Stimulated activated CD4-positive, alpha-beta T cell treated with anti-CD3 and anti-CD28 coated beads, TNF-alpha, amount 100 ng/mL, for 24 hours (primary cell): ENCODE measurements around the gene PTPRT.

Source experiments
- DNase-seq, 3 experiments: peaks; one replicate each; pipeline ENCODE4 v3.0.0-alpha.2; 2020; ENCODE audit warnings: low read depth in 3 of 3

PTPRT gene

DNA sequence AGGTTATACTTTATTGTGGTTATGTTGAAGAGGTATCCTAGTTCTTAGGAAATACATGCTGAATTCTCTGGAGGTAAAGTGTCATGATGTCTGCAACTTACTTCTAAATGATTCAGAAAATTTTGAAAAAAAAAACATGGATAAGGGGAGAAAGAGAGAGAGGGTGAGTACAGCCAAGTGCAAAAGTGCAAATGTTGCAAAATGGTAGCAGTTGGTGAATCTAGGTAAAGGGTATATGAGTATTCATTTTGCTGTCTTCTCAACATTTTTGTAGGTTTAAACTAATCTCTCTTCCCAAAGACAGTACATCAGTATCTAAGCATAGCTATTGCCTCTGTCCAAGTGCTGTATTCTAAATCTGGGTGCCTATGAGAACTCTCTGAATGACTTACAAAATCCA lies 992.1 kb downstream of the PTPRT start:
- no peak for DNase-seq

DNA sequence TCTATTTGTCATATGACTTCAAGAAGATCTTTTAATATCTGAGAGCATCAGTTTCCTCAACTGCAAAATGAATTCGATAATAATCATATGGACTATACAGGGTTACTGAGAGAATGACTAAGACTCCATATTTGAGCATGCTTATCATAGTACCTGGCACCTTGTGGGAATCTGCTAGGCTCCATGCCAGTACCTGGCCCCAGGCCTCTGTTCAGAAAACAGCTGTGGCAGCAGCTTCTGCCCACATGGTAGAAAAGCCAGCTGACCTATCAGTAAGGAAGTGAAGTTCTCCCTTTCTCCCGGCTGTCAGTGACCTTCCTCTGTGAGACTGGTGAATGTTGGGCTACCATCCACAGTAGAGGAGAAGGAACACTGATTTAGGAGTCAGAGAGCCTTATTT lies 996.6 kb downstream of the PTPRT start:
- DNase-seq, result no peak

DNA sequence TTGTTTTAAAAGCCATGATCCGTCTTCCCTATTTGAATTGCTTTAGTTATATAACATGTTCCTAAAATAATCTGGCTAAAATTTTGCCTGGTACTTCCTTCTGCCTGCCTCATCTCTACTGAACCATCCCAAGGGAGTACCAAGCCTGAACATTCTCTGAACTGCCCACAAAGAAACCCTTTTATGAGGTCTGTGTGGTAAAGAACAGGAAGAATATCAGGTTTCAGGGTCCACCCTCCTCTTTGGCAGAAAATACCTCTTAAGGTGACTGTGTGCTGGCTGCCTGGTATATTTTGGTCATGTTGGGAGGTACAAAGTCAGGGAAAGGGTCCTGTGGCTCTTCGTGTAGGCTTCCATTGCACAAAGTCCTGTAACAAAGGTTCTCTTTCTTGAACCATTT lies 997.4 kb downstream of the PTPRT start:
- no peak for DNase-seq

DNA sequence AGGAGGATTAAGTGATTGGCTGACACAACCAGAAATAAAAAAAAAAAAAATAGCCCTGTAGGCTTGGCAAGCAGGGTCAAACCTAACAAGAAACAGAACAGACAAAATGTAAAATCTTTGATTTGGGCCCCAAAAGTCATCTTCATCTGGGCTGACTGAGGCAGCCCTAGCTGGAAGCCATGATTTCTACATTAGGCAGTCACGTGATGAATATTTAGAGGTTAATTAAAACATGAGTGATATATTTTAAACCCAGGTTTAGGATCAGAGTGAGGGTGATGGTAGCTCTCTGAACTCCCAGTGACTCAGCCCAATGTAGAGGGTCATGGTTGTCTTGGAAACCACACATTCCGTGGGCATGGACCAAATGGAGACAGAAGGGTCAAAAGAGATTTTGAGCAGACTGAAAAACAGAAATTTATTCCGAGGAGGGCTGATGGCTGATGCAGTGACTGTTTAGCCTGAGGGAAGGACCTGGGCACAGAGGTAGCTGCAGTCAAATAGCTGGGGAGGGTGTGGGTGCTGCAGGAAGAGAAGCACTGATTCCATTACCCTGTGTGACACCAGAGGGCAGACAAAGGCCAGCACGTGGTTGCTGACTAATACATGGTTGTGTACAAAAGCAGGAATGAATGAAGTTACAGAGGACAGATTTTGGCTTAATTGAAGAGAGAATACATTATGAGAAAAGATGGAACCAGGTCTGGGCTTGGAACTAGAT lies 998.4 kb downstream of the PTPRT start:
- no peak for DNase-seq

DNA sequence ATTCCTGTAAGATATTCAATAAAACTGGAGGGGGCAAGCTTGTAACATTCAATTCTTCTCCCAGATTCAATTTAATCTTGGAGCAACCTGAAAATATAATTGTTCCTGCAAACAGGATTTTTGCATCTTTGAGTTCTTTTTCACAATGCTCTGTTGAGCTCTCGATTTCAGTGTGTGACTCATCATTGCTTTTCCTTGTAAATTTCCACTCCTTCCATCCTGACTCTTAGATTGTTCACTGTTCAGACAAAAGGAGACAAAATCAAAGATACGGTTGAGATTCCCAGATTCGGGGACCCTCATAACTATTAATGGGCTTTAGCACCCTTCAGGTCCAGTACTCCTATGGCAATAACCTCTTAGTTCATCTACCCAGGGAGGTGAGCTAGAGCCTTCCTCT lies 999.6 kb downstream of the PTPRT start:
- no peak for DNase-seq

DNA sequence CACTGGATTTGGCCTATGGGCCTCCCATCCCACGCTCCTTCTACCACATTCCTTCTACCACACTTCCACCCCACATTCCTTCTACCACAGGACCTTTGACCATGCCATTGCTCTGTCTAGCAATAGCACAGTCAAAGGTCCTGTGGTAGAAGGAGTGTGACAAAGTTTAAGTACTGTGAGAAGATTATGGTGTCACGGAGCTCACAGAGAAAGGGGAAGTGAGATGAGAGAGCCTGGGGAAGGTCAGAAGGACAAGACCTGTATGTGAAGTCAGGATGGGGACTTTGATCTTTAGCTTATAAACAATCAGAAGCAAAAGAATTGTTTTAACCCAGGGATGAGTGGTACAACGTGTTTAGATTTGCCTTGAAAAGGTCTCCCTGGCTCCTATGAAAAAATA lies 1003.4 kb downstream of the PTPRT start:
- DNase-seq, result no peak

DNA sequence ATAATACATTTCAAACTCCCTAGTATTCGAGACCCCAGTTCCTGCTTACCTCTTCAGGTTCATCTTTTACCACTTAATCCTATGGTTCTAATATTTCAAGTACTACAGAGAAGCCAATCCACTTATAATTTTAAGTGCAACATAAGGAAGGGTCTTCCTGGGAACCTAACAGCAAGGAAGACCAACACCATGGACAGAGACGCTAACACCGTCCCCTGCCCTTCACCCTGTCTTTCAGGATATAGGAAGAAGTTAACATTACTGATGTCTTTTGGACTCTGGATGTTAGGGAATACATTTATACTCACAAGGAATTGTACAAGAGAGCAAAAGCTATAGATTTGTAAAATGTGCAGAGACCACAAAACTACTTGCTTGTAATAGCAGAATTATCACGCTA lies 1006.6 kb downstream of the PTPRT start:
- DNase-seq, result no peak

DNA sequence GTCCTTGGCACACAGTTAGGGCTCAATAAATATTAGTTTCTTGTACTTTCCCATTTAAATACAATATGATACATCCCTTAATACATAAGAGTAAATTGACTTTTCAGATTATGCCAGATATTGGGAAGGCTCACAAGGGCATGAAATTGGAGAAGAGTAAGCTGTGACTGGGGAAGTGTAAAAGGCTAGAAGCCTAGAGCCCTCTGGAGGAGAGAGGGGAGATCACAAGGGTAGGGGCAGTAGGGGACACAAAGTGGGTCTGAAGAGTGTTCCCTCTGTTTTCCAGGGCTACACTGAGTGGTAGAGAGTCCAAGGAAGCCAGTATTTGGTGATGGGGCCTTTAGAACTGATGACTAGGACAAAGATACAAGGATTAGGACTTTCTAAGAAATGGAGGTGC lies 1008.6 kb downstream of the PTPRT start:
- DNase-seq, result no peak

DNA sequence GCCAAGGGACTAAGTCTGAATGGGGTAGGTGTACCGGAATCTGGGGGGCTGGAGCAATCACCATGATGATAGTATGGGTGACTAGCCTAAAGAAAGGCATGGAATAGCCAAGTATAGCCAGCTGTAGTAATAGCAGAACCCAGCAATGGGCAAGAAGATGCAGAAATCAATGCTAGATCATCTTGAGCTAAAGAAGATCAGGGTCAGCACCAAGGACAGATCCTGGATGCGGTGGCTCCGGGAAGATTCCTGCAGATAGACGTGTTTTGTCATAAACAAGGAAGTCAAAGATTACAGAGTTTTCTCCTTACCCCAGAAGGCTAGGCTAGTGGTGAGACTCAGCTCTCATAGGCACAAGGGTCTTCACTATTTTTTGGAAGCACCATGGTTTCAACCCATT lies 1009.9 kb downstream of the PTPRT start:
- DNase-seq, result no peak

DNA sequence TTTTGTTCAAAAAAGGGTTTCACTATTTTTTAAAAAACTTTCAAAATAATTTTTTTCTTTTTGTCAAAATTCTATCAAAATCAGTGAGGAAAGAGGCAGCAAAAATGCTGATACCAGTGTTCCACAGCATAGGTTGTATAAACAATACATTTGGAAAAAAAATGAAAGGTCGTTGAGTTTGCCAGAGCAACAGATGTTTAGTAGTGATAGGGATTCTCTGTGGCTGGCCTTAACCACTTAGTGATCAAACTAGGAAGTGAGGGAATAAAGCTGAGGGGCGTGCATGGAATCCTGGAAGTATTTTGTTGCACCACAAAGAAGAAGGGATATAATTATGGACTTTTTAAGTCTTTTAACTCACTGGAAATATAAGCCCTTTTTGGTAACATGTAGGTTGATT lies 1016.3 kb downstream of the PTPRT start:
- no peak for DNase-seq

DNA sequence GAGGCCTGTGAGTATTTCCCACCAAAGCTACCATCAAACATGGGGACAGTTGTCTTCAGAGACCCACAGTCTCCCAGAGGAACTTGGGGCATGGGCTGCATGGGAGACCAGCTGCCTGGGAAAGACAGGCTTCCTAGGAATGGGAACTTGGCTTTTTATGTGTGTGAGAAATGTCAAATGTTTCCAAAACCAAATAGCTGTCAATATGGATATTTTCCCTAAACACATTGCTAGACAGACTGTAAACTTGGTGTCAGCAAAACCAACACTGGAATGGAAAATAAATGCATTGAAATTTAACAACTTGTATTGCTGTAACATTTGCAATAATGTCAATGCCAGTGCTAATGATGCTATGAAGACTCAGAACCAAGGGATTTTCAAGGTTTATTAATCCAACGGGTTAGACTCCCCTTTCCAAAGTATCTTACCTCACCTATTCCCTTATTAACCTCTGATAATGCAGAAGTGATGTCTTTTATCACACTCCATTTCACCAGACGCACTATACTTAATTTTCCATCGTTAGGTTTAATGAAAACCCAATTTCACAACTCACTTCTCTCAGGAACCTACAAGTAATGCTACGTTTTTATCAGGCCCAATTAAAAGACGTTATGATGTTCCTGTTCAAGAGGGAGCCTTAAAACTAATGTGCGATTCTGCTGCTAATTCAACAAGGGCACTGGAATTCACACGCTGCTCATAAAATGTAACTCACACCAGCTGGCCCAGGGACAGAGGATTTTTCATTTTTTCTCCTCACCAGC lies 1025.4 kb downstream of the PTPRT start:
- no peak for DNase-seq

DNA sequence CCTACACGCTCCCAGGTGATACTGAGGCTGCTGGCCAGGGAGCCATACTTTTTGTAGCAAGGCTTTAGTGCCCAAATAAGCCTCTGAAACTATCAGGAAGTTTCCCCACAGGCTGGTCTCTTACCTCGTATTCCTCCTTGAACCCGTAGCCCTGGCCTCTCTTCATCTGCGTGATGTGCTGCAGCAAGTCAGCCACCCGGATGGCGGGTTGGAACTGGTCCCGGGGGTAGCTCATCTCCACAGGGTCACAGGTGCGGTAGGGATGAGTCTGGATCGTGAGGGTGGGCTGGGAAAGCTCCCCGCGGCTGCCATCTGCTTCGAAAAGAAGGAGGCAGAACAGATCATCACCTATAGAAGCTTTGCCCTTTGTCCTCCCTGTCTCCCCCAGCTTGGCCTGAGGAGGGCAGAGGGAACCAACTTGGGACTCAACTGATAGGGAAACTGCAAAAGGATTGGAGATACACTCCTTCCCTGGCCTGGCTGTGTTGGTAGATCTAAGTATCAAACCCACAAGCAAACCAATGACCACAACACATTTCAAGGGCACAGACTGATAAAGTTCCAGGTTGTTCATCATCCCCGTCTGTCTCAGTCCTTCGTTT lies 1028.4 kb downstream of the PTPRT start:
- no peak for DNase-seq

DNA sequence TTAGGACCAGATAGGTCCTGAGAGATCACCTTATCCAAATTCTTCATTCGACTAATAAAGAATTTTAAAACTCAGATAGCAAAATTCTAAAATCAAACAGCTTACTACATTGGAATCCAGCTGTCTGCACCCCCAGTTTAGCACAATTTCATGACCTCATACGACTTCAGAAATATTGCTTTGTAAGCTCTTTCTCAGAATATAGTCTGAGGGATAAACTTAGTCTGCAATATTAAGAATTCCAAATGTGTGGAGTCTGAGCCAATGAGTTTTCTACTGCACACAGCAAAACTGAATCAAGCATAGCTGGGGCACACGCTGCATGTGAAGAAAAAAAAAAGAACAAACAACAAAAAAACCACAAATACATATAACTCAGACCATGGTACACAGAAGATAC lies 1029.9 kb downstream of the PTPRT start:
- no peak for DNase-seq

DNA sequence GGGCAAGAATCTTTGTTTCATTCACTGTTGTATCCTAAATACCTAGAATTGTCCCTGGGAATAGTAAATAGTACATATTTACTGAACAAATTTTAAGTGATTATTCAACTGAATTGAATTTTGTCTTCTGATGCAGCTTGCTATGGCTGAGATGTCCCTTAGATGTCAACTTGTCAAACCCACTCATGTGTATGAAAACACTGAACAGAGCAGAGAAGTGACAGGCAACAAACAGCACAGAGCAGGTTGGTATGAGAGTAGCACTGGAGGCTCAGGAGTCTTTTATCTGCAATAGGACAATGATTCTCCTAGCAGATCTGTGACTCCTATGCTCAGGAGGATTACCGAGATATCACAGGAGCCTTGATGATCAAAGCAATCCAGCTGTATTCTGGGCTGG lies 1031.4 kb downstream of the PTPRT start:
- DNase-seq, result no peak

DNA sequence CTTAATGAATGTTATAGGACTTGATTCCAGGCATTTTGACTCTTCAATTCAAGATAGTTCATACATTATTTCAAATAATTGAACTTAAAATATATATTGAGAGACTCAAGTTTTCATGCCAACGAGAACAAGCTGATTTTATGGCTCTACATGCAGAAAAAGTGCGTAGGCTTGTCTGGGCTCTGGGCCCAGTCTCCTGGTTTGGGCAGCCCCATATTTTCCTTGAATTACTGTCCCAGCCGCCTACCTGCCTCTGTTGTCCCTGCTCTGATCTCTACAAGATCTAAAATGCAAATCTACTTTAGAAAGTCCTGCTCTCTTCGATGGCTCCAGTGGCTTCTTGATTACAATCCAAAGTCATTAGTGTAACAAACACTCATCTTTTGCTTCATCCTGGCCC lies 1034.1 kb downstream of the PTPRT start:
- DNase-seq, result no peak

DNA sequence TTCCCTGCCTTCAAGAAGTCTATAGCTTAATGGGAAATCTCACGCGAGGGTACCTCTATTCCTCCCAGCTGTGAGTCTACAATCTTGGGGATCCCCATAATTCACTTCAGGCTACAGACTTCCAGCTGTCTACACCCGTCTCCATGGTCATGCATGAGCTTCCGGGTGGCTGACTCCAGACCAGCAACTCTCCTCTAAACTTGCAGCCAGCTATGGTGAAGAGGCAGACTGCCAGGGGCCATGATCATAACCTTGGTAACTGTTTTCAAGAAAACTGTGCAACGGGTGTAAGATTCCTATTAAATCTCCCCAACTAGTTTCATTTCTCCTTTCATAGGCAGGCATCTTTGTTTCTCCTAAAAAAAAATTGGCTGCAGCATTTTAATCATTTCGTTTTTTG lies 1037.1 kb downstream of the PTPRT start:
- no peak for DNase-seq

DNA sequence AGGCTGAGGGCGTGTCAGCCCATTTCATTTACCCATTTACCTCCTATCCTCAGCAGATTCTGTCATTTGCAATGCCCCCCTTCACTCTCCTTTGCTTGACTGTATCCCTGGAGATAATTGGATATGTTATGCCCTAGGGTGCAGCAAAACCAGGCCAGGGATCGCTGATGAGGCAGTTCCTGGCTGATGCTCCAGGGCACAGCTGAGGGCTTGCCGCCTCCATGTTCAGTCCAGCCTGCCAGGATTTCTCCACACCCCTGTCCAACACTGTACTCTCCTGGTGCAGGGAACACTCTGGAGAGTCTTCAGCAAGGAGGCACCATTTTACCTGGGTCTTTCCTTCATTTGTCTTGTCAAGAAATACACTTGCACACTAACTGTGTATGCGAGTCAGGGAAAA lies 1039.5 kb downstream of the PTPRT start:
- DNase-seq, result no peak

DNA sequence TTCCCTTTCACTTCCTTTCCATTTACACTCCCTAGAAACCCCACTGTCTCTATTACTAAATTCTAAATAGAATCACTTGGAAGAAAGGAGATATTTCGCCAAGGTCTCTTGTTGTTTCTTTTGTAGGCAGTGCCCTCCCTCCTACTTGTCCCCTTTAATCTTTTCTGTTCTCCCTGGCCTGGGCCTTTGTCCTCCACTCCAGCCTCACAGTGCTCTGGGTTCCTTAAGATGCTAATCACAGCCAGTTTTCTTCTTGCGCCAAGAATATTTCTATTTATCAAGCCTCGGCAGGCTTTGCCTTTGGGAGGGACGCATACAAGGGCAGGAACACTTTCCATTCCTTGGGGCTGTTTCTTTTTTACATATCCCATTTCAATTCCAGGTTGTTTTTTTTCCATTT lies 1051.0 kb downstream of the PTPRT start:
- DNase-seq, result no peak

DNA sequence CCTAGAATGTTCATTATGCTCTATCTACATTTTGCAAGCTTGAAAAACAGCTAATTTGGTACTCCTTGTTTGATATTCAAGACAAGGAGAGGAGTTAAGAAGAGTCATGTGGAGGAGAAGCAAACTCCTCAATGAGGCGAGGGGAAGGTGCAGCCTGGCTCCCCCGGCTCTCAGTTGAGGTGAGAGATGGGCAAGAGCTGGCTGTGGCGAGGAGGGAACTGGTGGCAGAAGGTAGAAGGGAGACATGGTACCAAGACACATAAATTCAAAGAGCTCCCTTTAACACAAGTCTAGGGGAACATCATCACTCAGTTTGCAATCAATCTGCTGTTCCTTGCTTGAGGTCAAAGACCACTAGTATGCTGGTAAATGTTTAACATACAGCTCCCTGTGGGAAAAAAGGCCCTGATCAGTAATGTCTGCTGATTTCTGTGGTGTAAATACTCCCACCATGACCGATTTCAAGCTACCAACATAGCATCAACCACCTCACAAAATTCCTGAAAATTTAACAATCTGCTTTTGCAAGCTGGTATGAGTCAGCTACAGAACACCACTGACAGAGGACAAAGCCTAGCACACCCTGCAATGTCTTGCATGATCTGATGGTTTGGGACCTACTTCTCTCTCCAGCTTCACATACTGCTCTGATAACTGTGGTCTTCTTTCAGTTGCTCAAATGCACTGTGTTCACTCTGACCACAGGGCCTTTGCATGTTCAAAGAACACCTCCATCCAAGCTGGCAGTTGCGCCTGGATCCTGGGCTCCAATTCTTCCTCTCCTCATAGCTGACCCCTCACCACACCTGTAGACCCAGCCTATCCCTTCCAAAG lies 1055.2 kb downstream of the PTPRT start:
- no peak for DNase-seq

DNA sequence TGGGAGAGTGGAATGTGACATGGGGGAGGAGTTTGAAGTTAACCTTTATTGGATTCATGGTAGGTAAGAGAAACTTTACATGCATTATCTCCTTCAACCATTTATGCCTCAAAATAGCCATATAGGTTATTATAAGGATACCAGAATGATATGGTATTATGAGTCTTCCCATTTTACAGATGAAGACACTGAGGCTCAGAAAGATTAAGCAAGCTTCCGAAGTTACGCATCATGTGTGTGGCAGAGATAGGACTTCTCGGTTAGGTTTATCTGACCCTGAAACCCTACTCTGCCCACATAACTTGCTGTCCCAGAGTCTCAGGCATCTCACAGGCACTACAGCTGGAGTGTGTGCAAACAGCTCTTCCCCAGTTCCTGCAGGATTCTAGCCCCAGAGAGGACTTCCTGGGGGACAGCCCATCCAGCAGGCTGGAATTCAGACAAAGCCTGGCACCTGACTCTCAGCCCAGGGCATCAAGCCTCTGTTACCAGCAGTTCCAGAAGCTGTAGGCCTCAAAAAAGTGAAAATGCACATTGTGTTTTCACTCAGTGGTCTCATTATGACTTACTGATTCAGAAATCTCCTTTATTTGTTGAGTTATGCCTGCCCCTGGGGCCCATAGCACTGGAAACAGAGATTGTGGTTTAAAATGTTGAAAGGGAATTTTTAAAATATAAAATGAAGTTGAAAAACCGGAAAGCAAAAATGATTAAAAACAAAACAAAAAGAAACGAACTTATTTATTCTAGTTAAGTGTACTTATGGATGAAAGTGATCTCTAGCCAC lies 1058.7 kb downstream of the PTPRT start:
- DNase-seq, result no peak

DNA sequence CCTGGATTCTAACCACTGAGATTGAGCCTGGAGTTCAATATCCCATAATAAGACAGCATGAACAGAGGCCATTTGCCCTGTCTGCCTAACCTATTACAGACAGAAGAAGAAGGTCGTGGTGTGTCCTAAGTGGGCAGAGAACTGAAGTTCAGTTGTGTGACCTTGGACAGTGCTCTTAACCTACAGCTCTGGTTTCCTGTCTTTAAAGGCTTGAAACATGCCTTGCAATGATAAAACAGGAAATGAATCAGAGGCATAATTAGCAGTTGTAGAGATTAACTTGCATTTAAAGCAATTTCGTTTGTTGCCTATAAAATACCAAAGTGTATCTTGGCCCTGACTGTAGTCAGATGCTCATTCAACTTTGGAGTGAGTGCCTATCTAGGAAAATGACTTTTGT lies 1064.3 kb downstream of the PTPRT start:
- no peak for DNase-seq
